KMS-11 (cell line): ENCODE data around the gene ACTG2.
A peak's percentile ranks its signal among the peaks of the same experiment; 100 is the strongest.

Source experiments
- H2AFZ ChIP-seq: fragments of 200-600 bp; sonication (generic); 2 replicates; pipeline ENCODE4 v1.6.1; 2016; ENCODE audit warnings: antibody characterized with exemption, mixed run types, low read depth
- H3K27ac ChIP-seq: fragments of 200-600 bp; sonication (generic); 2 replicates; pipeline ENCODE4 v1.6.1; 2016; ENCODE audit warnings: mild to moderate bottlenecking, mixed run types
- H3K27me3 ChIP-seq: fragments of 200-600 bp; sonication (generic); 2 replicates; pipeline ENCODE4 v1.6.1; 2017; ENCODE audit warnings: mild to moderate bottlenecking, low read depth, mixed run types, moderate library complexity; ENCODE audit not compliant: insufficient read depth
- H3K36me3 ChIP-seq: fragments of 200-600 bp; sonication (generic); 2 replicates; pipeline ENCODE4 v1.6.1; 2017; ENCODE audit warnings: mild to moderate bottlenecking, mixed run types; ENCODE audit not compliant: insufficient read depth
- H3K4me1 ChIP-seq: fragments of 200-600 bp; sonication (generic); 2 replicates; pipeline ENCODE4 v1.6.1; 2016; ENCODE audit warnings: mild to moderate bottlenecking, low read depth, mixed run types; ENCODE audit not compliant: poor library complexity, severe bottlenecking
- H3K4me2 ChIP-seq: fragments of 200-600 bp; sonication (generic); 2 replicates; pipeline ENCODE4 v1.7.0; 2016; ENCODE audit warnings: mild to moderate bottlenecking, mixed run types
- H3K4me3 ChIP-seq: fragments of 200-600 bp; sonication (generic); IDR thresholded peaks from 2 replicates; pipeline ENCODE4 v1.6.1; 2017; ENCODE audit warnings: low read depth, low read length, mixed read lengths; ENCODE audit not compliant: insufficient read depth
- H3K79me2 ChIP-seq: fragments of 200-600 bp; sonication (generic); 2 replicates; pipeline ENCODE4 v1.6.1; 2016; ENCODE audit warnings: low read depth, mixed run types; ENCODE audit not compliant: insufficient read depth
- H3K9ac ChIP-seq: fragments of 200-600 bp; sonication (generic); 2 replicates; pipeline ENCODE4 v1.6.1; 2016; ENCODE audit warnings: mild to moderate bottlenecking, mixed run types
- H4K20me1 ChIP-seq: fragments of 200-600 bp; sonication (generic); 2 replicates; pipeline ENCODE4 v1.6.1; 2016; ENCODE audit warnings: mild to moderate bottlenecking, mixed run types; ENCODE audit not compliant: insufficient read depth
- CTCF ChIP-seq: fragments of 200-600 bp; sonication (generic); conservative IDR thresholded peaks from 2 replicates; pipeline ENCODE4 v1.6.1; 2017; ENCODE audit warnings: low read depth, mild to moderate bottlenecking, antibody characterized with exemption, low read length, moderate library complexity, mixed read lengths

Gene ACTG2

GRCh38 chr2:73892631-73893329 lies at the start of gene ACTG2:
Gene ACTG2, plus strand, starts transcription at chr2:73893008. Its CDS starts 8,304 bp downstream, at chr2:73901312.
- no peaks in the 10 kb centered on the region; the same call in 1 of the 2 replicates for H3K27me3 ChIP-seq
- no peaks in the 10 kb centered on the region for H3K79me2 ChIP-seq
- H3K4me3 ChIP-seq, result no peak within 1 kb of the TSS
- H3K36me3 ChIP-seq, result no peaks in the 10 kb centered on the region
- H3K9ac ChIP-seq, result no peak within 1 kb of the TSS
- H4K20me1 ChIP-seq, result no peaks in the 10 kb centered on the region
- no peak for TF ChIP-seq CTCF
- H2AFZ ChIP-seq, result no peak within 1 kb of the TSS
- peaks cover 24% of the 10 kb centered on the region for H3K4me1 ChIP-seq
- H3K4me2 ChIP-seq, result no peak within 1 kb of the TSS
- no peak within 1 kb of the TSS for H3K27ac ChIP-seq

GRCh38 chr2:73844087-73844486 lies 48.7 kb upstream of the ACTG2 start:
- Histone ChIP-seq H3K4me1 (no peaks in the 10 kb centered on the region), H3K4me3 (no peak overlapping the region), H4K20me1 (no peaks in the 10 kb centered on the region), H2AFZ (no peak overlapping the region), H3K27me3 (no peaks in the 10 kb centered on the region), H3K4me2 (no peak overlapping the region), H3K79me2 (no peaks in the 10 kb centered on the region), H3K9ac (no peak overlapping the region), H3K27ac (no peak overlapping the region), H3K36me3 (no peaks in the 10 kb centered on the region)
- TF ChIP-seq CTCF, result no peak

DNA sequence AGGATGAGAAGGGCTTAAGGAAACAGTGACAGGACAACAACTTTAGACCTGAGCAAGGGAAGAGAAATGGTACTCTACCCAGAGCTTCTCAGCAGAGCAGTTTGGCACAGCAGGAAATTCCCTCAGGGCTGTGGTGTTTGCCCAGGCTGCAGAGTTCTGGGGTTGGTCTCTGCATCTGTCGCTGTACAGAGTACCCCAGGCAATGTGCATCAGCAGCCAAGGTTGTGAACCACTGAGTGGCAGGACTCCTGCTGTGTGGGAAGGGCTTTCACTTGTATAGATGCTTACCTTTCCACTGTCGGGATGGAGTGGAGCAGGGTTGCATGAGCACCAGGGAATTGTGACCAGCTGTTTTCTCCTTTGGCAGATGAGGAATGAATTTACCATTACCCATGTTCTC lies 42.8 kb upstream of the ACTG2 start:
- Histone ChIP-seq H3K27me3 (no peaks in the 10 kb centered on the region), H2AFZ (no peak overlapping the region), H3K4me1 (no peaks in the 10 kb centered on the region), H3K9ac (no peak overlapping the region), H3K4me2 (no peak overlapping the region), H3K79me2 (no peaks in the 10 kb centered on the region), H3K27ac (no peak overlapping the region), H4K20me1 (no peaks in the 10 kb centered on the region), H3K36me3 (no peaks in the 10 kb centered on the region), H3K4me3 (no peak overlapping the region)
- no peak for TF ChIP-seq CTCF

- H3K4me1 ChIP-seq, result no peaks in the 10 kb centered on the region
- no peak overlapping the region for H3K4me3 ChIP-seq
- no peaks in the 10 kb centered on the region for H3K27me3 ChIP-seq
- H3K27ac ChIP-seq, result no peak overlapping the region
- H3K4me2 ChIP-seq, result no peak overlapping the region
- no peaks in the 10 kb centered on the region for H3K79me2 ChIP-seq
- H2AFZ ChIP-seq, result no peak overlapping the region
- H3K36me3 ChIP-seq, result no peaks in the 10 kb centered on the region
- peak; percentile 54 for TF ChIP-seq CTCF
- no peak overlapping the region for H3K9ac ChIP-seq
- no peaks in the 10 kb centered on the region for H4K20me1 ChIP-seq
Measured at GRCh38 chr2:73851274-73851673, 41.5 kb upstream of the ACTG2 start.
